ENCODE data around the gene CHTOP. TPM values are rescaled to one million over a fixed set of nuclear protein-coding genes. Genes with fewer than 3 reads are reported as not detected.
A peak's percentile ranks its signal among the peaks of the same experiment; 100 is the strongest.

CHTOP gene
- total RNA-seq, 3 donors from 2014 or later, result 37.1 to 112 (median 71.8) TPM

- Histone ChIP-seq H3K4me3 (no peak overlapping the region), H3K9me3 (no peaks in the 10 kb centered on the region), H3K27me3 (no peaks in the 10 kb centered on the region), H3K36me3 (no peaks in the 10 kb centered on the region), H3K27ac (peak overlapping the region; percentile 82 to 84), H3K4me1 (peaks cover 5 to 23% of the 10 kb centered on the region in 2 donors)
- TF ChIP-seq POLR2AphosphoS5 (IDR thresholded peaks at IDR 0.05) (no peak), CTCF (IDR thresholded peaks at IDR 0.05) (no peak)
- DNase-seq (ENCODE audit: low spot score in 2 of 2), result no peak
- intact Hi-C loops (cut with DNase I; ENCODE audit: low total_unique reads), result no loop called here
Measured at GRCh38 chr1:153616917-153617311, 17.0 kb upstream of the CHTOP start.

- DNase-seq (ENCODE audit: low spot score in 2 of 2), result peak in 1 of 2 donors; percentile 66
- Histone ChIP-seq H3K4me3 (no peak overlapping the region), H3K27me3 (no peaks in the 10 kb centered on the region), H3K36me3 (no peaks in the 10 kb centered on the region), H3K27ac (peak overlapping the region; percentile 82 to 84), H3K4me1 (peaks cover 5 to 23% of the 10 kb centered on the region in 2 donors), H3K9me3 (no peaks in the 10 kb centered on the region)
- TF ChIP-seq POLR2AphosphoS5 (IDR thresholded peaks at IDR 0.05), result peak in 1 of 3 donors; percentile 31
- TF ChIP-seq POLR2A (IDR thresholded peaks at IDR 0.05), result no peak
- peak; percentile 37 to 66 (median 47) for TF ChIP-seq CTCF (IDR thresholded peaks at IDR 0.05)
- intact Hi-C loops (cut with DNase I; ENCODE audit: low total_unique reads), result no loop called here
Measured at GRCh38 chr1:153617663-153618062, 16.2 kb upstream of the CHTOP start.

GRCh38 chr1:153619171-153619570 is 14.7 kb upstream of the CHTOP start:
- Histone ChIP-seq H3K27ac (peak overlapping the region in 1 of 2 donors; percentile 45), H3K4me1 (peaks cover 5 to 18% of the 10 kb centered on the region in 2 donors), H3K9me3 (no peaks in the 10 kb centered on the region), H3K36me3 (no peaks in the 10 kb centered on the region), H3K4me3 (no peak overlapping the region), H3K27me3 (no peaks in the 10 kb centered on the region)
- no peak for DNase-seq (ENCODE audit: low spot score in 2 of 2)
- TF ChIP-seq CTCF (IDR thresholded peaks at IDR 0.05) (no peak), POLR2AphosphoS5 (IDR thresholded peaks at IDR 0.05) (no peak), POLR2A (IDR thresholded peaks at IDR 0.05) (no peak)
- intact Hi-C loops (cut with DNase I; ENCODE audit: low total_unique reads), result no loop called here

- DNase-seq (ENCODE audit: low spot score in 2 of 2), result no peak
- no peaks in the 10 kb centered on the region for H3K9me3 ChIP-seq
- peaks cover 0 to 3% of the 10 kb centered on the region in 2 donors for H3K4me1 ChIP-seq
- no peak overlapping the region for H3K4me3 ChIP-seq
- intact Hi-C loops (cut with DNase I; ENCODE audit: low total_unique reads), result loop anchor here (10.0 kb wide), 1 partner anchor 48 kb away; no protein-coding TSS in a partner anchor
- no peaks in the 10 kb centered on the region for H3K36me3 ChIP-seq
- H3K27me3 ChIP-seq, result no peaks in the 10 kb centered on the region
- TF ChIP-seq POLR2A (IDR thresholded peaks at IDR 0.05) (no peak), POLR2AphosphoS5 (IDR thresholded peaks at IDR 0.05) (no peak), CTCF (IDR thresholded peaks at IDR 0.05) (no peak)
- H3K27ac ChIP-seq, result no peak overlapping the region
Measured at GRCh38 chr1:153623101-153623500, 10.8 kb upstream of the CHTOP start.

GRCh38 chr1:153624965-153625611 is 8.8 kb upstream of the CHTOP start:
- no peak for DNase-seq (ENCODE audit: low spot score in 2 of 2)

More at GRCh38 chr1:153624965-153625611, 8.8 kb upstream of the CHTOP start:
- intact Hi-C loops (cut with DNase I; ENCODE audit: low total_unique reads), result loop anchor here (10.0 kb wide), 1 partner anchor 50 kb away; no protein-coding TSS in a partner anchor
- no peak for TF ChIP-seq POLR2A (IDR thresholded peaks at IDR 0.05)
- no peak for TF ChIP-seq POLR2AphosphoS5 (IDR thresholded peaks at IDR 0.05)
- TF ChIP-seq CTCF (IDR thresholded peaks at IDR 0.05), result no peak
- H3K9me3 ChIP-seq, result no peaks in the 10 kb centered on the region
- peak overlapping the region in 1 of 3 donors; percentile 74 for H3K4me3 ChIP-seq
- H3K27me3 ChIP-seq, result no peaks in the 10 kb centered on the region
- peaks cover 0 to 3% of the 10 kb centered on the region in 2 donors for H3K4me1 ChIP-seq
- H3K27ac ChIP-seq, result peak overlapping the region in 1 of 2 donors; percentile 97
- H3K36me3 ChIP-seq, result no peaks in the 10 kb centered on the region

All from breast epithelium (tissue), 4 donors.